NB4 (cell line): ENCODE measurements around the gene NPAS3.

Experiments
- DNase-seq: peaks from one replicate; pipeline ENCODE4 v3.0.0; 2010; ENCODE audit warnings: low read depth
- H3K4me3 ChIP-seq: one replicate; pipeline ENCODE4 v1.5.1; 2011; ENCODE audit warnings: mild to moderate bottlenecking, low read depth, low read length, moderate library complexity
- MYC ChIP-seq: IDR thresholded peaks from 2 replicates; pipeline ENCODE4 v1.6.1; 2011; ENCODE audit warnings: low read depth, low read length
- POLR2A ChIP-seq: IDR thresholded peaks from 2 replicates; pipeline ENCODE4 v1.6.1; 2011; ENCODE audit warnings: mild to moderate bottlenecking; ENCODE audit not compliant: insufficient read length; ENCODE audit errors: extremely low read depth
- TF ChIP-seq, protein P1 (sequence below): IDR thresholded peaks from 2 replicates; pipeline ENCODE4 v1.6.1; 2011; ENCODE audit warnings: low read depth, low read length
- TF ChIP-seq, protein P2 (sequence below): IDR thresholded peaks from one replicate; pipeline ENCODE4 v1.5.1; 2012; ENCODE audit warnings: low read depth, low read length

Gene NPAS3

DNA sequence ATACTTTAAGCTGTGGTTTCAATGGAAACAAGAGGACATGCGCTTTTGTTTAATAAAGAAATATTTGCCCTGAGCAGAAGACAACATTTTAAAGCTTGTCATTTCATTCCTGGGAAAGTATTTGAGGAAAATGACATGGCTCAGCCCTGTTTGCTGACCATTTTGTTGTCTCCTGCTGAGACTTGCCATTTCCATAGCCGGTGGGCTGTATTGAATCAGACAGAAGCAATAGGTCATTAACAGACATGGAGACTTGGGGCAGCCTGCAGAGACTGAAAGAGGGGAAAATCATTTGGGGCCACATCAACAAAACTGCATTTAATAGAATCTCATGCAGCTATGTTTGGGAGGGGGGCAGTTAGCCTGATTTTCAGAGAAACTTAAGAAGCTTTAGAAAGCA lies 443.0 kb downstream of the NPAS3 start:
- no peak for DNase-seq
- TF ChIP-seq, protein P1, sequence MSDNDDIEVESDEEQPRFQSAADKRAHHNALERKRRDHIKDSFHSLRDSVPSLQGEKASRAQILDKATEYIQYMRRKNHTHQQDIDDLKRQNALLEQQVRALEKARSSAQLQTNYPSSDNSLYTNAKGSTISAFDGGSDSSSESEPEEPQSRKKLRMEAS = no peak
- TF ChIP-seq, protein P2, sequence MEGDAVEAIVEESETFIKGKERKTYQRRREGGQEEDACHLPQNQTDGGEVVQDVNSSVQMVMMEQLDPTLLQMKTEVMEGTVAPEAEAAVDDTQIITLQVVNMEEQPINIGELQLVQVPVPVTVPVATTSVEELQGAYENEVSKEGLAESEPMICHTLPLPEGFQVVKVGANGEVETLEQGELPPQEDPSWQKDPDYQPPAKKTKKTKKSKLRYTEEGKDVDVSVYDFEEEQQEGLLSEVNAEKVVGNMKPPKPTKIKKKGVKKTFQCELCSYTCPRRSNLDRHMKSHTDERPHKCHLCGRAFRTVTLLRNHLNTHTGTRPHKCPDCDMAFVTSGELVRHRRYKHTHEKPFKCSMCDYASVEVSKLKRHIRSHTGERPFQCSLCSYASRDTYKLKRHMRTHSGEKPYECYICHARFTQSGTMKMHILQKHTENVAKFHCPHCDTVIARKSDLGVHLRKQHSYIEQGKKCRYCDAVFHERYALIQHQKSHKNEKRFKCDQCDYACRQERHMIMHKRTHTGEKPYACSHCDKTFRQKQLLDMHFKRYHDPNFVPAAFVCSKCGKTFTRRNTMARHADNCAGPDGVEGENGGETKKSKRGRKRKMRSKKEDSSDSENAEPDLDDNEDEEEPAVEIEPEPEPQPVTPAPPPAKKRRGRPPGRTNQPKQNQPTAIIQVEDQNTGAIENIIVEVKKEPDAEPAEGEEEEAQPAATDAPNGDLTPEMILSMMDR = no peak
- no peak for TF ChIP-seq MYC
- TF ChIP-seq POLR2A = no peak
- no peak overlapping the region for H3K4me3 ChIP-seq

DNA sequence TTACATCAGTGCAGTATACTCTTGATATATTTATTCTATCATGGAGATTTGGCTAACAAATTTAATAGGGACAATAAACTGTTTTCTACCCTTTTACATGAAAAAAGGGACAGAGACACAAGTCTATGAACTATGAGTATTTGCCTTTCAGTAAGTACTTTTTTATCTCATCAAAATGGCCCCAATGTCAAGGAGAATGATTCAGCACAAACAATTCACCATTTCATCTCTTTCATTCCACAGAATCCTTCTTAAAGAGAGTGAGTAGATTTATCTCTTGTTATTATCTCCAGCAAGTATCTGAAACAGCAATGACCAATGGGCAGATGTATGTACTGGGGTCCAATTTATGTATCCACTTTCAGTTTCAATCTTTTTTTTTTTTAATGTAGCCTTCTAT lies 447.5 kb downstream of the NPAS3 start:
- TF ChIP-seq MYC (no peak), POLR2A (no peak)
- TF ChIP-seq, protein P2 = no peak
- TF ChIP-seq, protein P1 = no peak
- no peak for DNase-seq
- no peak overlapping the region for H3K4me3 ChIP-seq

DNA sequence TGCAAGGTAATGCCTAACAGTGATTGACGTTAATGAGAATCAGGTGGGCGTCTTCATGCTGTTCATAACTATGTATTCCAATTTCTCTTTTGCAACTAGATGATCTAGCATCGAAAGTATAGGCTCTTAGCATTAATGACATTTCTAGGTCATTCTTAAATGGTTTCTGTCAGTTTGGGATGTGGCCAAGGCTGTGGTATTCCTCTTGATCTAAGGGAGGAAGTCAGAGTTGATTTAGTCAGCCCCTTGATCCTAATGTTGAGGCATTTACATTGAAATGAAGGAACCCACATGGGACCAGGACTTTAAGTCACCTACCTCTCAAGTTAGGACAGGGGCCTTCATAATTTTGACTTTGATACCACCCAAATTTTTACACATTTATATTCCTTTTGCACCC lies 448.1 kb downstream of the NPAS3 start:
- no peak for DNase-seq
- TF ChIP-seq, protein P2 = no peak
- TF ChIP-seq MYC = no peak
- TF ChIP-seq POLR2A = no peak
- TF ChIP-seq, protein P1 = no peak

DNA sequence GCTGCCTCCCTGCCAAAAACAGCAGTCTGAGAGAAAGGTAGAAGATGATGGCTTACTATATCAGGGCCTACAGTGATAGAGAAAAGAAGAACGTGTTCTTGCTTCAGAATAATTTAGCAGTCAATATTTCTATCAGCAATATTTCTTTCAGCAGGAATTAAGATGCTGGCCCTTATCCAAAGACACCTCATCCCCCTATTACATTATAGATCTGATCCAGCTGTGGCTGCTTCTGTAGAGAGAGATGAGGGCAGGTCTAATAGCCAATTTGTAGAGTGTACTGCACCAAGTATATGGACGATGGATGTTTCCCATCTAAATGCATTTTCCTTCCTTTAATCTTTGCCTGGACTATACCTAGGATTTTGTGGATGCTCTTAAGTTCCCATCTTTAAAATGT lies 451.7 kb downstream of the NPAS3 start:
- TF ChIP-seq, protein P1 = no peak
- no peak for TF ChIP-seq POLR2A
- TF ChIP-seq, protein P2 = no peak
- TF ChIP-seq MYC = no peak
- no peak for DNase-seq

More for the DNA sequence above, 448.1 kb downstream of the NPAS3 start:
- no peak overlapping the region for H3K4me3 ChIP-seq

DNA sequence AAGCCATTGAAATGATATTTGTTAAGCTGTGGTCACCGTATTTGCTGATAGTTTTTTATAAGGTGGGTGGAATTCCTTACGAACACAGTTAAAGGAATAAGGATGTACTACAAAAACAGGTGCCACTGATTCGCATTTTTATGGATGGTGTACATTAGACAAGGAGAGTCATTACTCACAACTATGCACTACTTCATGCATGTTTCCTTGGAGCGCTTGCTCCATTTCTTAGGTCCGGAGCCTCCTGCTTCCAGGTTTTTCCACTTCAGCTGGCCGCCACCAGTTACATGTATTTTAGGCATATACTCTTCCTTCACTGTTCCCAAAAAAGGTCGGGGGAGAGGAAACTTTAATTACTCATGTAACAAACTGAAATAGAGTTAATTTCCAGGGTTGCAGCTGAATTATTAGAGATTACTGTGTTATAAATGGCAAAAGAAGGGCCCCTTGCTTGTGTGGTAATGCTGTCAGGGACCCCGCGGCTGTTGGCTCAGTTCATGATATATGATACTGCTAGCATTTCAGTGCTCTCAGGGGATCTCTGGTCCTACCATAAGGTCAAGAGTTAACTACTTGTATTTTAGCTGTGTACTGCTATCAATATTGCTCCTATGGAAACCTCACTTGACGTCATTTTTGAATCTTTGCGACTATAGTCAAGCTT lies 454.7 kb downstream of the NPAS3 start:
- DNase-seq = no peak
- H3K4me3 ChIP-seq = no peak overlapping the region
- TF ChIP-seq POLR2A (no peak), MYC (no peak)
- TF ChIP-seq, protein P1 = no peak
- TF ChIP-seq, protein P2 = no peak

More for the DNA sequence above, 451.7 kb downstream of the NPAS3 start:
- no peak overlapping the region for H3K4me3 ChIP-seq
